GM18511 (cell line): ENCODE measurements around the gene SYNC.
"Not testable (repeated sequence)": the region's sequence is repeated elsewhere in the genome, so short reads cannot be mapped to it uniquely, and the experiment has no call there.

Experiments used
- ATAC-seq: cut with Tn5 transposase; IDR thresholded peaks from one replicate; pipeline ENCODE4 v1.9.1; 2021; ENCODE audit warnings: mild to moderate bottlenecking, moderate library complexity; ENCODE audit not compliant: unreplicated experiment

The SYNC gene

GRCh38 chr1:32647308-32648134, 55.0 kb downstream of the SYNC start:
- no peak for ATAC-seq

GRCh38 chr1:32644426-32644825, 58.1 kb downstream of the SYNC start:
- ATAC-seq = no peak

GRCh38 chr1:32642292-32642827, 60.2 kb downstream of the SYNC start:
- ATAC-seq = not testable (repeated sequence)

GRCh38 chr1:32639489-32640075, 63.0 kb downstream of the SYNC start:
- no peak for ATAC-seq

- no peak for ATAC-seq
Measured at GRCh38 chr1:32636914-32637645, 65.5 kb downstream of the SYNC start.

- ATAC-seq = no peak
Measured at GRCh38 chr1:32635508-32636277, 66.9 kb downstream of the SYNC start.

GRCh38 chr1:32632829-32633228, 69.7 kb downstream of the SYNC start:
- no peak for ATAC-seq

- ATAC-seq = not testable (repeated sequence)
Measured at GRCh38 chr1:32630173-32630572, 72.4 kb downstream of the SYNC start.
